HG02938 (cell line): Measurements from ENCODE around the gene CYFIP1.

ENCODE experiments used
- ATAC-seq: cut with Tn5 transposase; IDR thresholded peaks from one replicate; pipeline ENCODE4 v1.9.1; 2021; ENCODE audit warnings: mild to moderate bottlenecking, moderate library complexity; ENCODE audit not compliant: unreplicated experiment

Gene CYFIP1

GRCh38 chr15:22950256-22950990 is 29.7 kb downstream of the CYFIP1 start:
- no peak for ATAC-seq

GRCh38 chr15:22949074-22949547 is 31.1 kb downstream of the CYFIP1 start:
- ATAC-seq, result no peak

- no peak for ATAC-seq
Measured at GRCh38 chr15:22948056-22948455, 32.1 kb downstream of the CYFIP1 start.

- ATAC-seq, result no peak
Measured at GRCh38 chr15:22947101-22948000, 32.8 kb downstream of the CYFIP1 start.

- ATAC-seq, result no peak
Measured at GRCh38 chr15:22945071-22945470, 35.1 kb downstream of the CYFIP1 start.

- no peak for ATAC-seq
Measured at GRCh38 chr15:22944651-22945050, 35.5 kb downstream of the CYFIP1 start.

GRCh38 chr15:22942877-22943276 is 37.3 kb downstream of the CYFIP1 start:
- no peak for ATAC-seq

GRCh38 chr15:22942306-22942855 is 37.8 kb downstream of the CYFIP1 start:
- no peak for ATAC-seq

GRCh38 chr15:22941179-22941578 is 39.0 kb downstream of the CYFIP1 start:
- ATAC-seq, result no peak

GRCh38 chr15:22939652-22940061 is 40.5 kb downstream of the CYFIP1 start:
- no peak for ATAC-seq

- no peak for ATAC-seq
Measured at GRCh38 chr15:22939051-22939450, 41.1 kb downstream of the CYFIP1 start.

- peak; percentile 95 for ATAC-seq
Measured at GRCh38 chr15:22936577-22937472, 43.3 kb downstream of the CYFIP1 start.

- no peak for ATAC-seq
Measured at GRCh38 chr15:22933641-22934061, 46.5 kb downstream of the CYFIP1 start.

GRCh38 chr15:22931784-22932536 is 48.2 kb downstream of the CYFIP1 start:
- ATAC-seq, result no peak

- ATAC-seq, result no peak
Measured at GRCh38 chr15:22930782-22931484, 49.2 kb downstream of the CYFIP1 start.

GRCh38 chr15:22927761-22928160 is 52.4 kb downstream of the CYFIP1 start:
- no peak for ATAC-seq

GRCh38 chr15:22925875-22926274 is 54.3 kb downstream of the CYFIP1 start:
- no peak for ATAC-seq

GRCh38 chr15:22922003-22922402 is 58.2 kb downstream of the CYFIP1 start:
- ATAC-seq, result no peak

- ATAC-seq, result no peak
Measured at GRCh38 chr15:22919171-22919570, 61.0 kb downstream of the CYFIP1 start.
